Activated gamma-delta T cell treated with Interleukin-2 at 50 U/mL for 16 hours (primary cell): ENCODE data around the gene TOMM34.

Experiments used
- DNase-seq: peaks from one replicate; pipeline ENCODE4 v3.0.0-alpha.2; 2020

The TOMM34 gene

GRCh38 chr20:44962483-44962882 lies 2.3 kb upstream of the TOMM34 start:
- no peak for DNase-seq

- no peak for DNase-seq
Measured at GRCh38 chr20:44961870-44962267, 1.7 kb upstream of the TOMM34 start.

- no peak for DNase-seq
Measured at GRCh38 chr20:44961011-44961869, 1.0 kb upstream of the TOMM34 start.

GRCh38 chr20:44959638-44960102 lies 527 bp downstream of the TOMM34 start:
- peak; percentile 43 for DNase-seq

GRCh38 chr20:44959082-44959637 lies 1.0 kb downstream of the TOMM34 start:
- no peak for DNase-seq

GRCh38 chr20:44958276-44958675 lies 1.9 kb downstream of the TOMM34 start:
- DNase-seq: no peak

GRCh38 chr20:44956410-44956809 lies 3.8 kb downstream of the TOMM34 start:
- no peak for DNase-seq

GRCh38 chr20:44955270-44955669 lies 4.9 kb downstream of the TOMM34 start:
- no peak for DNase-seq

- no peak for DNase-seq
Measured at GRCh38 chr20:44954211-44954610, 6.0 kb downstream of the TOMM34 start.

- DNase-seq: no peak
Measured at GRCh38 chr20:44952731-44953130, 7.5 kb downstream of the TOMM34 start.

GRCh38 chr20:44950368-44950767 lies 9.8 kb downstream of the TOMM34 start:
- DNase-seq: no peak

GRCh38 chr20:44948513-44948912 lies 11.7 kb downstream of the TOMM34 start:
- DNase-seq: no peak

GRCh38 chr20:44948107-44948506 lies 12.1 kb downstream of the TOMM34 start:
- no peak for DNase-seq

GRCh38 chr20:44946271-44946852 lies 13.8 kb downstream of the TOMM34 start:
- DNase-seq: no peak

GRCh38 chr20:44945261-44945660 lies 14.9 kb downstream of the TOMM34 start:
- DNase-seq: no peak

GRCh38 chr20:44943828-44944227 lies 16.4 kb downstream of the TOMM34 start:
- no peak for DNase-seq

- no peak for DNase-seq
Measured at GRCh38 chr20:44942264-44942973, 17.8 kb downstream of the TOMM34 start.

GRCh38 chr20:44941120-44941691 lies 19.0 kb downstream of the TOMM34 start:
- no peak for DNase-seq

- DNase-seq: no peak
Measured at GRCh38 chr20:44938637-44939036, 21.6 kb downstream of the TOMM34 start.

- DNase-seq: no peak
Measured at GRCh38 chr20:44936510-44936909, 23.7 kb downstream of the TOMM34 start.

- no peak for DNase-seq
Measured at GRCh38 chr20:44932916-44933315, 27.3 kb downstream of the TOMM34 start.

- no peak for DNase-seq
Measured at GRCh38 chr20:44931911-44932310, 28.3 kb downstream of the TOMM34 start.
